Measurements from ENCODE around the gene SHROOM1. TPM values are rescaled to one million over a fixed set of nuclear protein-coding genes. Genes with fewer than 3 reads are reported as not detected.
A peak's percentile ranks its signal among the peaks of the same experiment; 100 is the strongest.

The SHROOM1 gene
- total RNA-seq, 2 experiments from 2014 or later: 0.60 to 2.4 TPM

- peaks cover 15% of the 10 kb centered on the region for H3K79me2 ChIP-seq (ENCODE audit: insufficient read depth, low read depth, low read length)
- no TSS peak for BruUV-seq (replicated peaks)
- H2AFZ ChIP-seq (ENCODE audit: low read length): peak within 1 kb of the TSS; percentile 94
- H3K27ac ChIP-seq (ENCODE audit: low read depth, low read length, poor library complexity, severe bottlenecking): peak within 1 kb of the TSS; percentile 32
- H3K36me3 ChIP-seq (ENCODE audit: insufficient read depth, low read length): peaks cover 37% of the 10 kb centered on the region
- H3K4me1 ChIP-seq (ENCODE audit: insufficient read depth, low read length, poor library complexity, severe bottlenecking): peaks cover 17% of the 10 kb centered on the region
- CTCF ChIA-PET (ENCODE audit: unreplicated experiment): interaction anchor here (0.6 kb wide), 1 partner anchor 15 kb away, joined by 4 read pairs; no protein-coding TSS in a partner anchor
- peak within 1 kb of the TSS; percentile 94 for H3K4me3 ChIP-seq (ENCODE audit: low read depth, low read length, poor library complexity, severe bottlenecking)
- H3K9me2 ChIP-seq (ENCODE audit: insufficient read depth, low read length): no peaks in the 10 kb centered on the region
- no peaks in the 10 kb centered on the region for H3K9me3 ChIP-seq (ENCODE audit: low read length)
- DNase-seq (ENCODE audit: low spot score): peak; percentile 100
- H4K20me1 ChIP-seq (ENCODE audit: insufficient read depth, low read length): no peaks in the 10 kb centered on the region; the same call in 1 of the 2 replicates
- peak within 1 kb of the TSS; percentile 82 for H3K4me2 ChIP-seq (ENCODE audit: low read length)
- POLR2A ChIA-PET: interaction anchor here (0.5 to 1.4 kb wide), 8 partner anchors 9 to 1447 kb away, joined by 3 to 7 read pairs (median 3); no protein-coding TSS in a partner anchor
- peak; percentile 33; the same call in 1 of the 2 replicates for TF ChIP-seq CTCF (conservative IDR thresholded peaks at IDR 0.05; ENCODE audit: low read length)
- no peak for TF ChIP-seq EZH2phosphoT487 (IDR thresholded peaks at IDR 0.05; ENCODE audit: borderline replicate concordance, low read depth, low read length)
- intact Hi-C loops (cut with micrococcal nuclease; ENCODE audit: unreplicated experiment): loop anchor here (2.0 to 5.0 kb wide), 2 partner anchors 96 to 479 kb away; partner anchors contain the start of gene AFF4
Measured at GRCh38 chr5:132866342-132867045, 36.0 kb upstream of the SHROOM1 start, which contains the start of the genes GDF9 and UQCRQ. Gene GDF9 (minus strand): TSS chr5:132866469. CDS start chr5:132864533, 1,936 bp downstream. Gene UQCRQ (plus strand): TSS chr5:132866642. CDS start chr5:132866882, 240 bp downstream.

GRCh38 chr5:132865668-132866341 is 35.4 kb upstream of the SHROOM1 start:
- BruUV-seq (replicated peaks): TSS peak; percentile 89
- no peak for DNase-seq (ENCODE audit: low spot score)
- H3K4me1 ChIP-seq (ENCODE audit: insufficient read depth, low read length, poor library complexity, severe bottlenecking): peaks cover 17% of the 10 kb centered on the region
- no peaks in the 10 kb centered on the region for H3K9me3 ChIP-seq (ENCODE audit: low read length)
- H3K27ac ChIP-seq (ENCODE audit: low read depth, low read length, poor library complexity, severe bottlenecking): peak overlapping the region; percentile 32
- H3K9me2 ChIP-seq (ENCODE audit: insufficient read depth, low read length): no peaks in the 10 kb centered on the region
- H4K20me1 ChIP-seq (ENCODE audit: insufficient read depth, low read length): no peaks in the 10 kb centered on the region; the same call in 1 of the 2 replicates
- H3K4me3 ChIP-seq (ENCODE audit: low read depth, low read length, poor library complexity, severe bottlenecking): peak overlapping the region; percentile 94
- intact Hi-C loops (cut with micrococcal nuclease; ENCODE audit: unreplicated experiment): loop anchor here (2.0 to 5.0 kb wide), 2 partner anchors 97 to 479 kb away; partner anchors contain the start of gene AFF4
- CTCF ChIA-PET (ENCODE audit: unreplicated experiment): interaction anchor here (0.6 kb wide), 1 partner anchor 14 kb away, joined by 4 read pairs; no protein-coding TSS in a partner anchor
- POLR2A ChIA-PET: interaction anchor here (0.6 to 1.4 kb wide), 6 partner anchors 9 to 591 kb away, joined by 3 to 7 read pairs (median 3); no protein-coding TSS in a partner anchor
- peaks cover 30% of the 10 kb centered on the region for H3K36me3 ChIP-seq (ENCODE audit: insufficient read depth, low read length)
- H3K79me2 ChIP-seq (ENCODE audit: insufficient read depth, low read depth, low read length): peaks cover 15% of the 10 kb centered on the region
- TF ChIP-seq EZH2phosphoT487 (IDR thresholded peaks at IDR 0.05; ENCODE audit: borderline replicate concordance, low read depth, low read length): no peak
- TF ChIP-seq CTCF (conservative IDR thresholded peaks at IDR 0.05; ENCODE audit: low read length): no peak
- peak overlapping the region; percentile 82 for H3K4me2 ChIP-seq (ENCODE audit: low read length)
- peak overlapping the region; percentile 94 for H2AFZ ChIP-seq (ENCODE audit: low read length)
